Rectal smooth muscle tissue (tissue), 1 donor: Measurements from ENCODE around the gene HDDC3.
"Not testable (repeated sequence)": the region's sequence is repeated elsewhere in the genome, so short reads cannot be mapped to it uniquely, and the experiment has no call there.

Source experiments
- H3K27ac ChIP-seq: one replicate; pipeline ENCODE4 v1.7.0; 2013; ENCODE audit warnings: low read depth, low read length, inconsistent platforms
- H3K27me3 ChIP-seq: one replicate; pipeline ENCODE4 v1.7.0; 2013; ENCODE audit warnings: low read length; ENCODE audit not compliant: control insufficient read depth, insufficient read depth
- H3K36me3 ChIP-seq: one replicate; pipeline ENCODE4 v1.7.0; 2013; ENCODE audit warnings: low read length; ENCODE audit not compliant: control insufficient read depth, insufficient read depth
- H3K4me1 ChIP-seq: one replicate; pipeline ENCODE4 v1.7.0; 2013; ENCODE audit warnings: low read length; ENCODE audit not compliant: control insufficient read depth, insufficient read depth
- H3K4me3 ChIP-seq: one replicate; pipeline ENCODE4 v1.7.0; 2013; ENCODE audit warnings: low read length
- H3K9ac ChIP-seq: one replicate; pipeline ENCODE4 v1.7.0; 2013; ENCODE audit warnings: low read length

The HDDC3 gene

DNA sequence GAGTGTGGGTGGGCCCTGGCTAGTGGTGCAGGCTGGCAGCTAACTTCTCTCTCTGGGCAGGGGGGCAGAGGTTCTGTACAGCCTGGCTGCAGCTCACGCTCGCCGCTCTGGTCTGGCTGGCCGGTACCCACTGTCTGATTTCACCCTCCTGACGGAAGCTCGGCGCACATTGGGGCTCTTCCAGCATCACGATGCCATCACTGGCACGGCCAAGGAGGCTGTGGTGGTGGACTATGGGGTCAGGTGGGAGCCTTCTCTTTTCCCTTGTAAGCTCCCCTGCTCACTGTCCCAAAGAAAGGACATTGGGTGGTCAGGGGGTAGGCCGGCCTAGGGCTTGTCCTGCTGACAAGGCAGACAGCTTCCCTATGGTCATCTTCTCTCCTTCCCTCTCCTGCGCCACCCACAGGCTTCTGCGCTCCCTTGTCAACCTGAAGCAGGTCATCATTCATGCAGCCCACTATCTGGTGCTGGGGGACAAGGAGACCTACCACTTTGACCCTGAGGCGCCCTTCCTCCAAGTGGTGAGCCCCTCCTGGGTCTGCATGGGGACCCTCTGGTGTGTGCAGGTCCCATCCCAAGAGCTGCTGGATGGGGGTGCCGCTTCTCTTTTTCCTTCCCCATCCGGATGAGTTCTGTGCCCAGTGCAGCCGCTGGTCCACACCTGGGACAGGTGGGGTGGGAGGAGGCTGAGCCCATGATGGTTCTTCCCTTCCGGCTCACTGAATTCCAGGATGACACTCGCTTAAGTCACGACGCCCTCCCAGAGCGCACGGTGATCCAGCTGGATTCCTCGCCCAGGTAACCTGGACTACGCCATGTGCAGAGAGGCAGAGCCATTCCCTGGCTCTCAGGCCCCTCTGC is 21.7 kb downstream of the HDDC3 start:
- H3K36me3 ChIP-seq = peaks cover 68% of the 10 kb centered on the region
- H3K4me1 ChIP-seq = no peaks in the 10 kb centered on the region
- no peaks in the 10 kb centered on the region for H3K27me3 ChIP-seq
- H3K27ac ChIP-seq = no peak overlapping the region
- no peak overlapping the region for H3K9ac ChIP-seq
- no peak overlapping the region for H3K4me3 ChIP-seq

DNA sequence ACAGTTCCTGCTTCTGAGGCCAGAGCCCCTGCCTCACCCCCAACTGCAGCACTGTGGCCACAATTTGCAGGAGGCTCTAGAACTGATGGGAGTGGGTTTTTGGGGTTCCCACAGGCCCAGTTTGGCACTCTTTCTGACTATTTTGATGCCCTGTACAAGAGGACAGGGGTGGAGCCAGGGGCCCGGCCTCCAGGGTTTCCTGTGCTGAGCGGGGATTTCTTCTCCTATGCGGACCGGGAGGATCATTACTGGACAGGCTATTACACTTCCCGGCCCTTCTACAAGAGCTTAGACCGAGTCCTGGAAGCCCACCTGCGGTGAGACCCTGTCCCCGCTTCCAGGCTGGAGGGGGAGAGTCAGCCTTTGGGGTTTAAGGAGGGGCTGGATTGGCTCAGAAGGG is 22.4 kb downstream of the HDDC3 start:
- H3K27me3 ChIP-seq = no peaks in the 10 kb centered on the region
- peaks cover 71% of the 10 kb centered on the region for H3K36me3 ChIP-seq
- H3K4me3 ChIP-seq = no peak overlapping the region
- H3K4me1 ChIP-seq = no peaks in the 10 kb centered on the region
- H3K27ac ChIP-seq = no peak overlapping the region
- no peak overlapping the region for H3K9ac ChIP-seq

DNA sequence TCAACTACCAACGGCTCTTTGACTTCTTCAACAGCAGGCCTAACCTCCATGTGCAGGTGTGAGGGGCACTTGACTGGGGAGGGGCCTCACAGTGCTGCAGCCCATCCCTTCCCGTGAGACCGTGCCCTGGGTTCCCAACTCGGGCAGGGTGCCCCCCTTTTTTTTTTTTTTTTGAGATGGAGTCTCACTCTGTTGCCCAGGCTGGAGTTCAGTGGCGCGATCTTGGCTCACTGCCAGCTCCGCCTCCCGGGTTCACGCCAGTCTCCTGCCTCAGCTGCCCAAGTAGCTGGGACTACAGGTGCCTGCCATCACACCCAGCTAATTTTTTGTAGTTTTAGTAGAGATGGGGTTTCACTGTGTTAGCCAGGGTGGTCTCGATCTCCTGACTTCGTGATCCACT is 22.9 kb downstream of the HDDC3 start:
- not testable (repeated sequence) for H3K27me3 ChIP-seq, H3K9ac ChIP-seq, H3K4me3 ChIP-seq, H3K4me1 ChIP-seq, H3K27ac ChIP-seq
- peaks cover 72% of the 10 kb centered on the region for H3K36me3 ChIP-seq

GRCh38 chr15:90907838-90908507 is 24.4 kb downstream of the HDDC3 start:
- Histone ChIP-seq H3K27me3 (no peaks in the 10 kb centered on the region), H3K4me3 (no peak overlapping the region), H3K27ac (no peak overlapping the region), H3K9ac (no peak overlapping the region), H3K4me1 (peaks cover 6% of the 10 kb centered on the region), H3K36me3 (peaks cover 62% of the 10 kb centered on the region)

- H3K36me3 ChIP-seq = peaks cover 54% of the 10 kb centered on the region
- no peak overlapping the region for H3K4me3 ChIP-seq
- H3K27me3 ChIP-seq = no peaks in the 10 kb centered on the region
- H3K9ac ChIP-seq = no peak overlapping the region
- peaks cover 6% of the 10 kb centered on the region for H3K4me1 ChIP-seq
- H3K27ac ChIP-seq = no peak overlapping the region
Measured at GRCh38 chr15:90907051-90907660, 25.2 kb downstream of the HDDC3 start.

- Histone ChIP-seq H3K4me3 (no peak overlapping the region), H3K9ac (no peak overlapping the region), H3K4me1 (peaks cover 9% of the 10 kb centered on the region), H3K36me3 (peaks cover 46% of the 10 kb centered on the region), H3K27me3 (no peaks in the 10 kb centered on the region), H3K27ac (no peak overlapping the region)
Measured at GRCh38 chr15:90906181-90906849, 26.0 kb downstream of the HDDC3 start.

DNA sequence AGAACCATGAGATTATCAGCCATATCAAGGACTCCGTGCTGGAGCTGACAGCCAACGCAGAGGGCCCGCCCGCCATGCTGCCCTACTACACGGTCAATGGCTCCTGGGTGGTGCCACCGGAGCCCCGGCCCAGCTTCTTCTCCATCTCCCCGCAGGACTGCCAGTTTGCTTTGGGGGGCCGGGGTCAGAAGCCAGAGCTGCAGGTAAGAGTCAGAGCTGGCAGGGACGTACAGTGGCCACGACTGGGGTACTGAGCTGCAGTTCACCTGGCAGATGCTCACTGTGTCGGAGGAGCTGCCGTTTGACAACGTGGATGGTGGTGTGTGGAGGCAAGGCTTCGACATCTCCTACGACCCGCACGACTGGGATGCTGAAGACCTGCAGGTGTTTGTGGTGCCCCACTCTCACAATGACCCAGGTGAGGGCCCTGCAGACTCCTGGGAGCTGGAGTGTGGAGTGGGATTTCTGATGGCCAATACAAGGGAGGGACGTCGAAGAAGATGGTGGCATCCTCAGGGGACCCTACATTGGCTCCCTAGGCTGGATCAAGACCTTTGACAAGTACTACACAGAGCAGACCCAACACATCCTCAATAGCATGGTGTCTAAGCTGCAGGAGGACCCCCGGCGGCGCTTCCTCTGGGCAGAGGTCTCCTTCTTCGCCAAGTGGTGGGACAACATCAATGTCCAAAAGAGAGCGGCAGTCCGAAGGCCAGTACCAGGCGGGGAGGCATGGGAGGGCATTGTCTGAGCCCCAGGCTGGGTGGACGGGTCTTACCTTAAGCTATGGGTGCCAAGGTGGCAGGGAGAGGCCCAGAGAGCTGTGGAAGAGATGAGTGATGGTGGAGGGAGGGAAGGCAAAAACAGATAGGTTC is 26.8 kb downstream of the HDDC3 start:
- no peak overlapping the region for H3K9ac ChIP-seq
- no peaks in the 10 kb centered on the region for H3K27me3 ChIP-seq
- H3K4me1 ChIP-seq = peaks cover 9% of the 10 kb centered on the region
- H3K36me3 ChIP-seq = peaks cover 38% of the 10 kb centered on the region
- no peak overlapping the region for H3K27ac ChIP-seq
- H3K4me3 ChIP-seq = no peak overlapping the region

DNA sequence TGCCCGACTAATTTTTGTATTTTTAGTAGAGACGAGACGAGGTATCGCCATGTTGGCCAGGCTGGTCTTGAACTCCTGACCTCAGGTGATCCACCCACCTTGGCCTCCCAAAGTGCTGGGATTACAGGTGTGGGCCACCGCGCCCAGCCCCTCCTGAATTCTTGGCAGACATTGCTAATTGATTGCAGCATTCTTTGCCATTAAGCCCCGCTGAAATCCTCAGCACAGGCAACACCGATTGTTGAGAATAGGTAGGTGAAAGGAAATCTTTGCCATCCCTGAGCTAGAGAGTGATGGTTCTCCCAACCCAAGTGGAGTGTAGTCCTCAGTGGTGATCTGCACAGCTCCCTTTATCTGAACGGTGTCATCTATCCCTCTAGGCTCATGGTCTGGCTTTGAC is 27.6 kb downstream of the HDDC3 start:
- Histone ChIP-seq H3K27me3 (no peaks in the 10 kb centered on the region), H3K4me3 (no peak overlapping the region), H3K9ac (no peak overlapping the region), H3K4me1 (peaks cover 9% of the 10 kb centered on the region), H3K27ac (no peak overlapping the region), H3K36me3 (peaks cover 32% of the 10 kb centered on the region)

GRCh38 chr15:90903733-90904536 is 28.4 kb downstream of the HDDC3 start:
- Histone ChIP-seq H3K4me1 (peaks cover 9% of the 10 kb centered on the region), H3K27me3 (no peaks in the 10 kb centered on the region), H3K36me3 (peaks cover 32% of the 10 kb centered on the region), H3K27ac (peak overlapping the region; percentile 89), H3K4me3 (peak overlapping the region; percentile 86), H3K9ac (peak overlapping the region; percentile 69)

- peaks cover 9% of the 10 kb centered on the region for H3K4me1 ChIP-seq
Measured at GRCh38 chr15:90902840-90903732, 29.3 kb downstream of the HDDC3 start, which contains the start of gene MAN2A2. Gene MAN2A2, plus strand, starts transcription at chr15:90903302. Its CDS starts 906 bp downstream, at chr15:90904208.

More at GRCh38 chr15:90902840-90903732, 29.3 kb downstream of the HDDC3 start, which contains the start of gene MAN2A2:
- peak within 1 kb of the TSS; percentile 84 for H3K9ac ChIP-seq
- H3K4me3 ChIP-seq = peak within 1 kb of the TSS; percentile 88
- H3K27ac ChIP-seq = peak within 1 kb of the TSS; percentile 91
- H3K27me3 ChIP-seq = no peaks in the 10 kb centered on the region
- peaks cover 31% of the 10 kb centered on the region for H3K36me3 ChIP-seq
